A673 (cell line): Measurements from ENCODE around the gene ABCA2. TPM values are rescaled to one million over a fixed set of nuclear protein-coding genes. Genes with fewer than 3 reads are reported as not detected.

Experiments used
- BruUV-seq: library from RNA; stranded (reverse); fragments of 400-500 nt; replicated peaks from 2 replicates; lab custom pipeline; 2021; lab: Mats Ljungman, UMichigan
- CTCF ChIA-PET: fragments of 300-600 bp; sonication (Branson Sonifier 250); formaldehyde crosslinking; loops from one replicate; lab custom pipeline; 2022; ENCODE audit warnings: antibody characterized with exemption; lab: Charles Lee
- POLR2A ChIA-PET: fragments of 300-600 bp; sonication (Branson Sonifier 250); formaldehyde crosslinking; loops from one replicate; lab custom pipeline; 2022; ENCODE audit warnings: antibody characterized with exemption; ENCODE audit not compliant: low non-redundant PET; lab: Charles Lee
- DNase-seq: peaks from one replicate; pipeline ENCODE4 v3.0.0-alpha.2; 2015; ENCODE audit warnings: low spot score
- H3K27ac ChIP-seq: fragments of 200-600 bp; sonication (generic); 2 replicates; pipeline ENCODE4 v1.5.1; 2016; ENCODE audit warnings: mixed run types, low read depth, mild to moderate bottlenecking, mixed read lengths, antibody characterized with exemption, low read length; ENCODE audit not compliant: poor library complexity, severe bottlenecking
- H3K27me3 ChIP-seq: fragments of 200-600 bp; sonication (generic); replicated peaks from 2 replicates; pipeline ENCODE4 v1.6.1; 2017; ENCODE audit warnings: mixed run types, low read depth, mild to moderate bottlenecking, mixed read lengths, antibody characterized with exemption, low read length; ENCODE audit not compliant: insufficient read depth, poor library complexity
- H3K36me3 ChIP-seq: fragments of 200-600 bp; sonication (generic); 2 replicates; pipeline ENCODE4 v1.6.1; 2016; ENCODE audit warnings: mixed run types, mild to moderate bottlenecking, mixed read lengths, antibody characterized with exemption, low read length; ENCODE audit not compliant: insufficient read depth, poor library complexity, severe bottlenecking
- H3K4me1 ChIP-seq: fragments of 200-600 bp; sonication (generic); 2 replicates; pipeline ENCODE4 v1.6.1; 2017; ENCODE audit warnings: mixed run types, mild to moderate bottlenecking, mixed read lengths, antibody characterized with exemption, low read length; ENCODE audit not compliant: insufficient read depth, poor library complexity, severe bottlenecking
- H3K4me3 ChIP-seq: fragments of 200-600 bp; sonication (generic); 2 replicates; pipeline ENCODE4 v1.5.1; 2016; ENCODE audit warnings: low read depth, mixed run types, mild to moderate bottlenecking, mixed read lengths, low read length; ENCODE audit not compliant: poor library complexity, severe bottlenecking
- H3K9me3 ChIP-seq: fragments of 200-600 bp; sonication (generic); 2 replicates; pipeline ENCODE4 v1.6.1; 2016; ENCODE audit warnings: mixed run types, low read depth, mild to moderate bottlenecking, mixed read lengths, antibody characterized with exemption, low read length; ENCODE audit not compliant: poor library complexity, severe bottlenecking
- CTCF ChIP-seq: fragments of 300-800, 200-600 bp; sonication (generic); conservative IDR thresholded peaks from 2 replicates; pipeline ENCODE4 v1.5.1; 2017; ENCODE audit warnings: low read depth, mild to moderate bottlenecking, antibody characterized with exemption, low read length, moderate library complexity, mixed read lengths
- EZH2 ChIP-seq: fragments of 200-600 bp; sonication (generic); IDR thresholded peaks from 2 replicates; pipeline ENCODE4 v1.6.1; 2017; ENCODE audit warnings: borderline replicate concordance, low read depth, mild to moderate bottlenecking, mixed read lengths, antibody characterized with exemption, low read length; ENCODE audit not compliant: poor library complexity, severe bottlenecking
- intact Hi-C: fragments of 100-400 bp; cut with micrococcal nuclease; formaldehyde crosslinking; loops from one replicate; pipeline ENCODE4 v1.10.0; 2022; ENCODE audit not compliant: unreplicated experiment
- total RNA-seq: library from RNA; stranded (reverse); gene quantifications from 2 replicates; pipeline ENCODE4 v1.2.3, GENCODE V29; 2021

ABCA2 gene
- total RNA-seq, 1 experiment from 2014 or later = 27.8 TPM

- no peak for DNase-seq
- no peak for TF ChIP-seq CTCF
- TF ChIP-seq EZH2 = no peak
- POLR2A ChIA-PET = no interaction called here
- intact Hi-C loops = no loop called here
- Histone ChIP-seq H3K9me3 (no peaks in the 10 kb centered on the region), H3K4me3 (no peak overlapping the region), H3K36me3 (no peaks in the 10 kb centered on the region), H3K4me1 (peaks cover 4% of the 10 kb centered on the region), H3K27me3 (no peaks in the 10 kb centered on the region), H3K27ac (no peak overlapping the region)
- CTCF ChIA-PET = no interaction called here
- no TSS peak for BruUV-seq
Measured at GRCh38 chr9:136961279-136962065, 66.6 kb downstream of the ABCA2 start.

GRCh38 chr9:136960938-136961275 lies 67.1 kb downstream of the ABCA2 start:
- no peak overlapping the region for H3K4me3 ChIP-seq
- H3K36me3 ChIP-seq = no peaks in the 10 kb centered on the region
- no peak overlapping the region for H3K27ac ChIP-seq
- CTCF ChIA-PET = no interaction called here
- H3K27me3 ChIP-seq = no peaks in the 10 kb centered on the region
- H3K4me1 ChIP-seq = peaks cover under 1% of the 10 kb centered on the region
- TF ChIP-seq CTCF = no peak
- TF ChIP-seq EZH2 = no peak
- H3K9me3 ChIP-seq = no peaks in the 10 kb centered on the region
- DNase-seq = no peak
- BruUV-seq = no TSS peak
- POLR2A ChIA-PET = no interaction called here
- intact Hi-C loops = no loop called here

GRCh38 chr9:136960212-136960937 lies 67.7 kb downstream of the ABCA2 start:
- H3K9me3 ChIP-seq = no peaks in the 10 kb centered on the region
- no TSS peak for BruUV-seq
- CTCF ChIA-PET = no interaction called here
- no peak overlapping the region for H3K4me3 ChIP-seq
- POLR2A ChIA-PET = no interaction called here
- no peaks in the 10 kb centered on the region for H3K36me3 ChIP-seq
- H3K27me3 ChIP-seq = no peaks in the 10 kb centered on the region
- TF ChIP-seq CTCF (no peak), EZH2 (no peak)
- intact Hi-C loops = no loop called here
- DNase-seq = no peak
- H3K27ac ChIP-seq = no peak overlapping the region
- no peaks in the 10 kb centered on the region for H3K4me1 ChIP-seq
